ENCODE data around the gene NUDT4B.
"Not testable (repeated sequence)": the region's sequence is repeated elsewhere in the genome, so short reads cannot be mapped to it uniquely, and the experiment has no call there.

DNA sequence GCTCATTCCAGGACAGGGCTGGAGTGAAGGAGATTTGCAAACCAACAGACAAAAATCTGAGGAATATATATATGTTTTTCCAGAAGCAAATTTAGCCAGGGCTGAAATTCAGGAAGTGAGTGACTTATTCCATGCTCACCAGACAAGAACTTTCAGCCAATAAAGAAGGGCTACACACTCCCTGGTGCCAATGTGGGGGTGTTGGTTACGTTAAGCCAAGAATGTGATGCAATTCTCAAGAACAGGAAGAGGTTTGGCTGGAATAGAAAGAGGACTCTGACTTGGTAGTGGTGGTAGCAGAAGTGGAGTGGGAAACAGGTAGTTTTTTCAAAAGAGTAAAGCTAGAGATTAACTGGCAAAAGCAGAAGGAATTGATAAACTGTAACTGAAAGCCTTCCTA lies 11.6 kb downstream of the NUDT4B start:
- TF ChIP-seq SP1, FOXK2 (IDR thresholded peaks at IDR 0.05): not testable (repeated sequence)

Data from HEK293T (cell line).